HepG2 (cell line): ENCODE data around the gene SLC22A31.

Source experiments
- AGO1 ChIP-seq: fragments of 200-400 bp; formaldehyde crosslinking; IDR thresholded peaks from 2 replicates; pipeline ENCODE4 v1.6.1; 2017; ENCODE audit warnings: mild to moderate bottlenecking, low read depth, low read length, moderate library complexity; ENCODE audit not compliant: poor library complexity, severe bottlenecking
- BHLHE40 ChIP-seq: IDR thresholded peaks from 2 replicates; pipeline ENCODE4 v1.6.1; 2011; ENCODE audit warnings: low read length, improper control_type of control experiment
- EEA1 ChIP-seq: sonication (generic); formaldehyde crosslinking; IDR thresholded peaks from 2 replicates; pipeline ENCODE4 v1.5.1; 2020; ENCODE audit warnings: mild to moderate bottlenecking, missing genetic modification reagents, borderline replicate concordance
- EP300 ChIP-seq, 3 experiments: sonication (generic) in 1 of 3; formaldehyde crosslinking in 1 of 3; IDR thresholded peaks; 2 replicates each; pipeline versions ENCODE4 v1.5.1 to v1.6.1; 2011 to 2020; ENCODE audit warnings: low read depth in 2 of 3, low read length in 2 of 3, borderline replicate concordance in 1 of 3, improper control_type of control experiment in 1 of 3, mild to moderate bottlenecking in 1 of 3, missing genetic modification reagents in 1 of 3, moderate library complexity in 1 of 3
- KLF16 ChIP-seq, 2 experiments: sonication (generic) in 1 of 2; formaldehyde crosslinking in 1 of 2; IDR thresholded peaks; 2 replicates each; pipeline versions ENCODE4 v1.6.1 to v1.8.0; 2016 to 2023; ENCODE audit warnings: missing genetic modification reagents in 2 of 2, missing compliant biosample characterization in 1 of 2
- MYNN ChIP-seq: sonication (generic); formaldehyde crosslinking; IDR thresholded peaks from 2 replicates; pipeline ENCODE4 v1.4.0; 2020; ENCODE audit warnings: mild to moderate bottlenecking, low read depth, missing genetic modification reagents
- TOE1 ChIP-seq: sonication (generic); formaldehyde crosslinking; IDR thresholded peaks from 2 replicates; pipeline ENCODE4 v1.4.0; 2020; ENCODE audit warnings: mild to moderate bottlenecking, missing genetic modification reagents
- ZNF274 ChIP-seq: sonication (generic); formaldehyde crosslinking; IDR thresholded peaks from 2 replicates; pipeline ENCODE4 v1.5.1; 2020; ENCODE audit warnings: mild to moderate bottlenecking, missing genetic modification reagents
- ZSCAN22 ChIP-seq: sonication (generic); formaldehyde crosslinking; IDR thresholded peaks from 2 replicates; pipeline ENCODE4 v1.4.0; 2020; ENCODE audit warnings: mild to moderate bottlenecking, missing genetic modification reagents
- TF ChIP-seq, protein P1 (sequence below): sonication (generic); formaldehyde crosslinking; IDR thresholded peaks from 2 replicates; pipeline ENCODE4 v1.5.0; 2020; ENCODE audit warnings: mild to moderate bottlenecking, missing genetic modification reagents, moderate library complexity
- TF ChIP-seq, protein P2 (sequence below): sonication (generic); formaldehyde crosslinking; IDR thresholded peaks from 2 replicates; pipeline ENCODE4 v1.4.0; 2020; ENCODE audit warnings: missing genetic modification reagents, borderline replicate concordance

DNA sequence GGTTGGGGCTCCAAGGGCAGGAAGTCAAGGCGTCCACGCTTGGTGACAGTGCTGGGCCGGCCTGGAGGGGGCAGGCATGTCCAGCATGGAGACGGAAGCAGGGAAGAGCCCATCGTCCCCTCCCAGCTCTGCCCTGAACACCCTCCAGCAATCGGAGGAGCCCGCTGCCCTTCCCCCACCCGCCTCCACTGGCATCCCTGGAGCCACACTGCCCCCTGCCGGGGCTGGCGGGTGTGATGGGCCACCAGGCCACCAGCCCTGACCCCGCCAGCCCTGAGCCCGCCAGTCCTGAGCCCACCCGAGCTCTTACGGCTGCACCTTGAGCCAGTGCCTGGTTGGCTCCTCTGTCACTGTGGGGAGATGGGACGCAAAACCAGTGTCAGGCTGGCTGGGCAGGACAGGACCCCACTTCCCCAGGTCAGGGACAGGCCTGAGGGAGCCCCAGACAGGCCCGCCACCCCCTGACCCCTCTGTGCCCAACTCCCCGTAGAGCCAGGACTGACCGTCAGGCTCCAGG is 32.9 kb downstream of the SLC22A31 start:
- TF ChIP-seq KLF16 (CRISPR knock-in tag; IDR thresholded peaks at IDR 0.05), result peak in 1 of 2 experiments; percentile 93; a peak in 2 of 4 replicates
- TF ChIP-seq, protein P1, sequence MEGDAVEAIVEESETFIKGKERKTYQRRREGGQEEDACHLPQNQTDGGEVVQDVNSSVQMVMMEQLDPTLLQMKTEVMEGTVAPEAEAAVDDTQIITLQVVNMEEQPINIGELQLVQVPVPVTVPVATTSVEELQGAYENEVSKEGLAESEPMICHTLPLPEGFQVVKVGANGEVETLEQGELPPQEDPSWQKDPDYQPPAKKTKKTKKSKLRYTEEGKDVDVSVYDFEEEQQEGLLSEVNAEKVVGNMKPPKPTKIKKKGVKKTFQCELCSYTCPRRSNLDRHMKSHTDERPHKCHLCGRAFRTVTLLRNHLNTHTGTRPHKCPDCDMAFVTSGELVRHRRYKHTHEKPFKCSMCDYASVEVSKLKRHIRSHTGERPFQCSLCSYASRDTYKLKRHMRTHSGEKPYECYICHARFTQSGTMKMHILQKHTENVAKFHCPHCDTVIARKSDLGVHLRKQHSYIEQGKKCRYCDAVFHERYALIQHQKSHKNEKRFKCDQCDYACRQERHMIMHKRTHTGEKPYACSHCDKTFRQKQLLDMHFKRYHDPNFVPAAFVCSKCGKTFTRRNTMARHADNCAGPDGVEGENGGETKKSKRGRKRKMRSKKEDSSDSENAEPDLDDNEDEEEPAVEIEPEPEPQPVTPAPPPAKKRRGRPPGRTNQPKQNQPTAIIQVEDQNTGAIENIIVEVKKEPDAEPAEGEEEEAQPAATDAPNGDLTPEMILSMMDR, result peak; percentile 100
- no peak for TF ChIP-seq AGO1
- TF ChIP-seq ZSCAN22, result no peak
- TF ChIP-seq TOE1 (CRISPR knock-in tag), result peak; percentile 85; the same call in 1 of the 2 replicates
- TF ChIP-seq EP300 (IDR thresholded peaks at IDR 0.05; ENCODE audit: low read depth in 2 of 2, low read length in 2 of 2), result peak; percentile 16 to 44; a peak in 1 of 4 replicates
- TF ChIP-seq EP300 (CRISPR knock-in tag; IDR thresholded peaks at IDR 0.05; ENCODE audit: borderline replicate concordance), result no peak
- peak; percentile 85 for TF ChIP-seq ZNF274 (CRISPR knock-in tag)
- TF ChIP-seq MYNN (CRISPR knock-in tag), result 0 out of 2 replicates have a peak, but pooled peaks have one; percentile 39
- TF ChIP-seq, protein P2, sequence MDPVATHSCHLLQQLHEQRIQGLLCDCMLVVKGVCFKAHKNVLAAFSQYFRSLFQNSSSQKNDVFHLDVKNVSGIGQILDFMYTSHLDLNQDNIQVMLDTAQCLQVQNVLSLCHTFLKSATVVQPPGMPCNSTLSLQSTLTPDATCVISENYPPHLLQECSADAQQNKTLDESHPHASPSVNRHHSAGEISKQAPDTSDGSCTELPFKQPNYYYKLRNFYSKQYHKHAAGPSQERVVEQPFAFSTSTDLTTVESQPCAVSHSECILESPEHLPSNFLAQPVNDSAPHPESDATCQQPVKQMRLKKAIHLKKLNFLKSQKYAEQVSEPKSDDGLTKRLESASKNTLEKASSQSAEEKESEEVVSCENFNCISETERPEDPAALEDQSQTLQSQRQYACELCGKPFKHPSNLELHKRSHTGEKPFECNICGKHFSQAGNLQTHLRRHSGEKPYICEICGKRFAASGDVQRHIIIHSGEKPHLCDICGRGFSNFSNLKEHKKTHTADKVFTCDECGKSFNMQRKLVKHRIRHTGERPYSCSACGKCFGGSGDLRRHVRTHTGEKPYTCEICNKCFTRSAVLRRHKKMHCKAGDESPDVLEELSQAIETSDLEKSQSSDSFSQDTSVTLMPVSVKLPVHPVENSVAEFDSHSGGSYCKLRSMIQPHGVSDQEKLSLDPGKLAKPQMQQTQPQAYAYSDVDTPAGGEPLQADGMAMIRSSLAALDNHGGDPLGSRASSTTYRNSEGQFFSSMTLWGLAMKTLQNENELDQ (CRISPR knock-in tag), result peak; percentile 64; the same call in 1 of the 2 replicates
- TF ChIP-seq BHLHE40, result peak; percentile 61
- peak; percentile 55; the same call in 1 of the 2 replicates for TF ChIP-seq EEA1
